Hepatocyte (in vitro differentiated cells): ENCODE measurements around the gene MINDY3.

ENCODE experiments used
- CTCF ChIP-seq: fragments of 200-600 bp; sonication (generic); IDR thresholded peaks from 2 replicates; pipeline ENCODE4 v1.5.1; 2016; ENCODE audit warnings: antibody characterized with exemption, mild to moderate bottlenecking; ENCODE audit not compliant: poor library complexity
- EZH2 ChIP-seq: fragments of 200-600 bp; sonication (generic); IDR thresholded peaks from 2 replicates; pipeline ENCODE4 v1.6.1; 2016; ENCODE audit warnings: antibody characterized with exemption, mild to moderate bottlenecking, borderline replicate concordance
- EZH2phosphoT487 ChIP-seq: fragments of 200-600 bp; sonication (generic); IDR thresholded peaks from one replicate; pipeline ENCODE4 v1.6.1; 2018; ENCODE audit warnings: antibody characterized with exemption, mild to moderate bottlenecking, low read depth, moderate library complexity; ENCODE audit not compliant: unreplicated experiment, severe bottlenecking

- no peak for TF ChIP-seq CTCF
- no peak for TF ChIP-seq EZH2
- no peak for TF ChIP-seq EZH2phosphoT487
These were observed 117.5 kb downstream of the MINDY3 start for GRCh38 chr10:15742836-15743235.
